Measurements from ENCODE around the gene ANKRD13D.

- TF ChIP-seq CTCF (IDR thresholded peaks at IDR 0.05; ENCODE audit: low read length): no peak
- no peak for TF ChIP-seq EZH2 (IDR thresholded peaks at IDR 0.05; ENCODE audit: borderline replicate concordance, low read length)
These were observed 8.1 kb upstream of the ANKRD13D start for GRCh38 chr11:67280788-67281551.
